GM18861 (cell line): ENCODE measurements around the gene SLC10A7.
A peak's percentile ranks its signal among the peaks of the same experiment; 100 is the strongest.

Source experiments
- ATAC-seq: cut with Tn5 transposase; IDR thresholded peaks from one replicate; pipeline ENCODE4 v1.9.1; 2021; ENCODE audit not compliant: unreplicated experiment

SLC10A7 gene

DNA sequence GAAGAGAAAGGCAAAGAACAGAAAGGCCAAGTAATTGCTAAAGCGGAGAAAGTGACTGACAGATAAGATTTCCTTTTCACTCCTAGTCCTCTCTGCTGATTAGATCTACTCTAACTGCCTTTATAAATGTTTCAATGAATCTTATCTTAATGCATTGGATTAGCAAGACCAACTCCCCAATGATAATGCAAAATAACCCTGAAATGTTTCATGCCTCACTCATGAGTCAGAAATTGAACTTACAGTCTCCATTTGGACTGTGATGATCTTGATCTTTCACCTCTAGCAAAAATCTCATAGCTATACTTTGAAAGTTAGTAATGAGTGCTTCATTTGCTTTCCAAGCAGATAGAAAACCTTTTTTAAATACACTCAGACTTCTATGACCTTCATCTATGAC, 26.5 kb downstream of the SLC10A7 start:
- ATAC-seq = no peak

DNA sequence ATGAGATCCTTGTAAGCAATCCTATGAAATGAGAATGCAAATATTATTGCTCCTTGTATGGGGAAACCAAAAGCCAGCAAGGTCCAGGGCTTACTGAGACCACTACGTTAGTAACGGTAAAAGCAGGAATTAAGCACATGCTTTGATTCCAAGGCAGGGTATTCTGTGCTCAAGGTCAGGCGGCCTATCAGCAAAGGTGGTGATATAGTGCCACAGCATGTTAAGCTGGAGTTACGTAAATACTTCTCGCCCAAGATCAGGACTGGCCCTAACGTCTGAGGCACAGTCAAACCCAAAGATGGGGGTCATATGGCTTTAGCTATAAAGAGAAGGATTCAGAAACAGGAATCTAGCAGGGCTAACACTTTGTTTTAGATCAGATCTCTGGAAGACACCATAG, 27.6 kb downstream of the SLC10A7 start:
- no peak for ATAC-seq

DNA sequence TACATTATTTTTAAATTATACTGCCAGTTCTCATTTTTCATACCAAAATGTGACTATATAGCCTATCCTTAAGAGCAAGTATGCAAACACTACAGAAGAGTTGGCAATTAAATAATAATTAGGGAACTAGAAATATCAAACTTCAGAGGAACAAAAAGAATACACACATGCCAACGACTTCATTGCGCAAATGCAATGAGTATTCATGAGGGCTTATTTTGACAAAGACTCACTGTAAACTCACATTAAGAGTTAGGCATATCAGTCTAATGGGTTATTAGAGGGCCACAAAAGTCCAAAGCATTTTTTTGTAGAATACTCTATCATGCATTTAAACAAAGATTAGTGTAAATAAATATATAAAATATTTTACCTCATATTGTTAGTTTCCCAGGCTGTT, 31.6 kb downstream of the SLC10A7 start:
- no peak for ATAC-seq

DNA sequence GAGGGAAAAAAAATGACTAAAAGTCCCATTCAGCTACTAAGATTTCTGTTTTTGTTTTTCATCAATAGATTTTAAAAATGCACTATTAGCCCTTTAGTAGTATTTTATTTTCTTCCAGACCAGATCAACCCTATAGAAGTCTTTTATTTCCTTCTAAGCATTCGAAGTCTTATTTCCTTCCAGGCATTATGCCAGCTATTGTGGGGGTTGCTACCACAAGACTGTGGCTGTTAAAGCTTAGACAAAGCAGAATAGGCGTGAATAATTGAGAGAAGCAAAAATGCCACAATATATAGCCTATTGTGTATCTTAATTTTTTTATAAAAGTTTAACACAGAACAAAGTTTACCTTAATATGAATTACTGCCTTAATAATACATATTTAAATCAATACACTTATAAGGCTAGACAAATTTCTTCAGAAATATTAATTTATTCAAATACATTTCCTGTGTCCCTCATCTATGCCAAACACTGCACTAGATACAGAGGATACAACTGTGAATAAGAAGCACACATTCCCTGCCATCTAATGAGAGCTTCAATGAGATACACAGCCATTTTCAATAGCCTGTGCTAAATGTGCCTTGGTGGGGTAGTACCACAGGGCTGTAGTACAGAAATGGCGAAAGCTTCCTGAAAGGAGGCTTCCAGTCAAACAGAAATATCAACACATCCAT, 33.1 kb downstream of the SLC10A7 start:
- ATAC-seq = no peak

DNA sequence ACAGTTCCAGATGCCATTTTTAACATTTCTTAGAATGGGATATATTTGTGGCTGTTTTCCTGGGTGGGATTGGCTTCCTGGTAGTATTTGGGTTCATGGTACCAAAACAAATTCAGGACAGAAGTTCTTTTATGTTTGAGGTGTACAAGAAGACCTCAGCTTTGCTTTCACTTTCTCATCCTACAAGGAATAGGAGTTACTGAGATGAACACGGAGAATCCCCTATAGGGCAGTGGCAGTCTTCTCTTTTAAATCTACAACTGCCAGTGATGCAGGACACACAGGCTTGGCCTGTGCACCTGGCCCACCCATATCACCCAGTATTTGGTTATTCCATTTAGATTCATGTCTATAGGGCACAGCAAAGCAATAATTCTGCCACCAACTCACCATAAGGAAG, 35.2 kb downstream of the SLC10A7 start:
- peak; percentile 68 for ATAC-seq

DNA sequence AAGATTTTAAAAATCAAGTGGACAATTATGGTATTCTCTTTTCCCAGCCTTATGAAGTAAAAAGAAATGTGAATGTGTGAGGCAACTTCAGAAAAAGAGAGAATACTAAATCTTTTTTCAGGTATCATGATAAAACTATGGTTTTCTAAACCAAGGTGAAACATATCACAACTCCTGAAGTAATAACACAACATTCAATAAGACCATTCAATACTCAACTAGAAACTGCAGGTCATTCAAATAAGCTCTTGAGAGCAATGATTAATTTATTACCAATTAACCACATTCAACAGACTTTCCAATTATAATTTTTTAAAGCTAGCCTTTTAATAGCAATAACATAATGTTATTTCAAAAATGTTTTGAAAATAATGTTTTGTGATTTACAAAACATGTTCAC, 35.8 kb downstream of the SLC10A7 start:
- ATAC-seq = peak; percentile 79

DNA sequence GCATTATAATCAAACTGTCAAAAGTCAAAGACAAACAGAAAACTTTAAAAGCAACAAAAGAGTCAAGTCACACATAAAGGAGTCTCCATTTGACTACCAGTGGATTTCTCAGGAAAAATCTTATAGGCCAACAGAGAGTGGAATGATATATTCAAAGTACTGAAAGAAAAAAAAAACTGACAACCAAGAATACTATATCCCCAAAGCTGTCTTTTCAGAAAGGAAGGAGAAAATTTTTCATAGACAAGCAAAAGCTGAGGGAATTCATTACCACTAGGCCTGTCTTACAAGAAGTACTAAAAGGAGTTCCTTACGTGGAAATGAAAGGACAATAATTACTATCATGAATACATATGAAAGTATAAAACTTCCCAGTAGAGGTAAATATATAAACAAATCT, 39.0 kb downstream of the SLC10A7 start:
- no peak for ATAC-seq

DNA sequence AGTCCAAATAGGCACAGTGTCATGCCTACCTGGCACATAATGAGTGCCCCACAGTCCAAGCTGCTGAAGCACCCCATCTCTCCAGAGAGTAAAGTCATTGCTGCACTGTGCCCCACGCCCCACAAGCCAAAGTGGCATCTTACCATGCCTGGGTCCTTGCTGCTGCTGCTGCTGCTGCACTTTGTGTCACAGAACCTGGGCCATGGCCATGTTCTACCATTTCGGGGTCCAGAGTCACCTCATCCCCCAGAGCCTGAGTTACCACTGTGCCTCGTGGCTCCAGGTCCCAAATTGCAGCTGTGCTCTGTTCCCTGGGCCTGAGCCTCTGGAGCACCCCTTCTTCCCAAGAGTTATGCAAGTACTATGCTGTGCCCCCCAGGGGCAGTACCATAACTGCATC, 40.5 kb downstream of the SLC10A7 start:
- ATAC-seq = no peak

DNA sequence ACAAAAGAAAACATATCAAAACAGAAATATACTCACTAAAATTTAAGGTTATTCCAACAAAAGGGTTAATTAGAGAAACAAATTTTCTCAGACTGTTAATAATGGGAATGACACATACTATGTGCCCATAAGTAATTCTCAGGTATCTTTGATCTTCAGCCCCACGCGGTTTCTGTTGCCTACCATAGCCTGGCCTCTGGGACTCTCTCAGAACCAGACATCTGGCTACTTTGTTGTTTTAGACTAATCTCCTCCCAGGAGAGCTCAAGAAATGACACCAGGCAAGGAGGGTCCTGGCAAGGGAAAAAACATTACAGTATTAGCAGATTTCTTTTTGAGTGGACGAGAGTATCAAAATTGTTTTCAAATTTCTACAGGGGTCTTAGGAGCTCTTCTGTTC, 43.7 kb downstream of the SLC10A7 start:
- ATAC-seq = no peak

DNA sequence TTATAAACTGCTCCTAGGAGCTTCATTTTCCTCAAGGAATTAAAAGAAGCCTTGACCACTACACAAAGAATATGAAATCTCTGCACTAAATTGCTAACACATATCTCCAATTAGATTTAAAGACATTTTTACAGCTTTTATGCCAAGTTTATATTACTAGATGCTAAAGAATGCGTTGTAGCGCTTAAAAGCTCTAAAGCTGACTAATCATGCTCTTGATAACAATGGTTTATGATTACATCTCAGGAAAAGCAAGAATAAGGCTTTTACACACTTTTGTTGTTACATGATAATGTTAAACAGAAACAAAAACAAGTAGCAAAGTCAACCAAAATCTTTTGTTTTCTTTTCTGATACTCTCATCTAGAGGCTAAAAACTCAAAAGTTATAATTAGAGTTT, 44.7 kb downstream of the SLC10A7 start:
- no peak for ATAC-seq

DNA sequence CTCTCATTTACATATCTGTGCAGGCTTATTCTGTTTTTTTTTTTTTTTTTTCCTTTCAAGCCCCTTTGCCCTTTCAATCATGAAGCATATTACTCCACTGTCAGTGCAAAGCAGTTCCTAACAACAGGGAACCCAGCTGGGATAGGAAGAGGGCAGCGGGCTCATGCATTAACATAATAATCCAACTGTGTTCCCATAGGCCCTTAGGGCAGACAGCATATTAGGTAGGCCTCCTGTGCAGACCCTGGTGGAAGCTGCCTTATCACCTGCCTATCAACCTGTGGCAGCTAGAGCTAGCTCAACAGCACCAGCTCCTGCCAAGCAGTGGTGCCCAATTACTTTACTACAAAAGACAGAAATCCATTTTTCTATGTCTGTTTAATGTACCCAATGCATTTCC, 49.3 kb downstream of the SLC10A7 start:
- no peak for ATAC-seq

DNA sequence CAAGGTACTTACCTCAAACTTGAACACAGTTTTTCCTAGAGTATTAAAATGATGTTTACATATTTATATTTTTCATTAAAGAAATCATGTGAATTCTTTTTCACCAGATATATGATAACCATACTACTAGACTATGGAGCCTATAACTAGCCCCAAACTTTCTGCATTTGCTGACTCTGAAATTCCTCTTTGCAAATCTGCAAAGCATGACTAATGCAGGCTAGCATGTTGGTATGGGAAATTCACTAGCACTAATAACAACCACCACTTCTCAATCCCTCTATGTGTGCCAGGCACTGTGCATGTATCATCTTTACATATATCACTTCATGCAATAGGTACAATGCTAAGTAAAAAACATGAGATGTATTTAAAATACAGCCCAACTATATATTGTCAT, 51.1 kb downstream of the SLC10A7 start:
- no peak for ATAC-seq

DNA sequence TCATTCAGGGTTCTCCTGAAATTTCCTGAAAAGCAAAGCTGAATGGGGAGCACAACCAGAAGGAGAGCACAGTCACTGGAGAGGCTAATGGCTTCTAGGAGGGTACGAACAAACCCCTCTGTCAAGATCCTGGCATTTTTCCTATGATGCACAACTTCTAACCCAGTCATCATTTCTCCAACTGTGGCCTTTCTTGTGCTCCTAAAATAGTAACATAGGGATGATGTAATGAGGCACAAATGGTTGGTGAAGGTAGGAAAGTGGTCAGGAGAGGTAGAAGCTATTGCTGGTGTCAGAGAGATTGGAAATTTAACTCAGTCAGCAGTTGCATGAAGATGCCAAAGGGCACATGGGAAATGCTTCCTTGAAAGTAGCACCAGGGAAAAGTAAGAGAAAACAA, 52.7 kb downstream of the SLC10A7 start:
- no peak for ATAC-seq

DNA sequence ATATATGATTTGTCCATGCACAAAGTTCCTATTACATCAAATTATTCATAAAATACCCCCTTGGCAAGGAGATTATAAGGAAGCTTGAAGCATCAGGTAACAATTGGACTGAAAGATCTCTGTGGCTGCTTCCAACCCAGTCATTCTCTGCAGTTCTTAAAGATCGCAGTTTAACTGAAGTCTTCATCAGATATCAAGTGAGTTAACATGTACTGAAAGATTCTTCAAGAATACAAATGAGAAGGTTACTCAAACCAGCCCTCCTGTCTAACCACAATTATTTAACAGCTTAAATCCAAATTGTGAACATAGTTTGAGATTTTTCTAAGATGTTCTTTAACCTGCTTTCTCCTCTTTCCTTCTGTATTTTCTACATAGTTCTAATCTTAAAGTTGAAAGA, 56.1 kb downstream of the SLC10A7 start:
- ATAC-seq = no peak

DNA sequence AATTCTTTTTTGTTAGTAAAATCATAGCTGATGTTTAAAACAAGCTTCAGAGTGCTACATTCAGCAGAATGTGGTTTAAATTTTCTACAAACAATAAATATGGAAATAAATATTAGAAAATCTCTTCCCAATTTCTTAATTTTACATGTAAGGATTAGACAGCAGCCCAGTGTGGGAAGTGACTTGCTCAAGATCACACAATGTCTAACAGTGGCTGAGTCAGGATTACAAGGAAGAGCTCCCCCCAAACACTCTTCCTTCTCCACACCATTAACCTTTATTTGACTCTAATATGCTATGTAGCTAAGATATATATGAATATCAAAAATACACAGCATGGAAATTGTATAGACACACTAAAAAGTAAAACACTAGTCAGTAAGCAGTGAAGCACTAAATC, 59.5 kb downstream of the SLC10A7 start:
- ATAC-seq = no peak

DNA sequence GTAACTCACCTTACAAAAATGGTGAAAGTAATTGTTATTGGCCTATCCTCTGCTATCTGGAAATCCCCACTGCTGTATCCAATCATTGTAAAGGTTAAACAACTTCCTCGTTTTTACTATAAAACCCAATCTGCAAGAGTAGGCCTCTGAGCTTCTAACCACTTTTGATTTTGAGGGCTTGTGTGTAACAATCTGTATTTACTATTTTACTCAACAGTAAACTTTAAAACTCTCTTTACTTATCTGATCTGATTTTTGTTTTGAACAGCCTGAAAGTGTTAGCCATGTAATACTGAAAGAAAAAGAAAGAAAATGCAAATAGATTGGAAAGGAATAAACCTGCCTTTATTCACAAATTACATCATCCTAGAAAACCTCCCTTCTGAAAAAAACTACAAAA, 63.1 kb downstream of the SLC10A7 start:
- peak; percentile 86 for ATAC-seq

DNA sequence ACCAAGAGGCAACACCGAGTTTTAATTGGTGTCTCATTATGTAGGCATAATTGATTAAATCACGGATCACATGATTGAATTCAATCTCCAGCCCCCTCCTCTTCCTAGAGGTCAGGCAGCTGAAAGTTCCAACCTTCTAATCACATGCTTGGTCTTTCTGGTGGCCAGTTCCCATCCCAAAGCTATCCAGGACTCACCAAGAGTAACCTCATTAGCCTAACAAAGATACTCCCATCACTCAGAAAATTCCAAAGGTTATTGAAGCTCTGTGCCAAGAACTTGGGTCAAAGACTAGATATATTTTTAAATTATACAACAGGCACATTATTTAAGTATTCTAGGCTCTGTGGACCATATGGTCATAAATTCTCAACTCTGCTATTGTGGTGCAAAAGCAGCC, 65.1 kb downstream of the SLC10A7 start:
- ATAC-seq = no peak

DNA sequence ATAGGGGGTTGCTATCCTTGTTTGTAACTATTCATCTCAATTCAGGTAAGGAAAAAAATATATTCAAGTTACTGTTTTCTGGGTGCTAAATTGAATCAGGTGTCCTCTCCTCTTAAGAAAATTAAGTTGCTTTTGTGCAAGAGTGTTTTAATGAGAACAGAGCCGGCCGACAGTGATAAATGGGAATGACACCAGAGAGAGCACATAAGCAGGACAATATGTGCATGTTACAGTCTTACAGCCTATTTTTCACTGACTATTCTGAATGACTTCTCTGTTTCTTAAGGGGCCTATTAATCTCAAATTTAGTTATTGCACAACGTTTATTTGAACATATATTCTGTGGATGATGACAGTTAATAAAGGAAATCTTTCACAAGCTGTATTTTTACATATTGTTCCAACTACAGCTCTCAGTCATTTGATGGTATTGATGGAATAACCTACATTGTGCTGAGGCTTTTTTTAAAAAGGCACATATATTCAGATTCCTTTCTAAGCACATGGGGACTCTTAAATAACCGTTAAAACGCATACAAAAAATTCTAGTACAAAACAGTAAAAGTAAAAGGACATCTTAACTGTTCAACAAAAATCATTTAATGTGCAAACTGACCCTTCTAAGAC, 68.4 kb downstream of the SLC10A7 start:
- ATAC-seq = no peak

DNA sequence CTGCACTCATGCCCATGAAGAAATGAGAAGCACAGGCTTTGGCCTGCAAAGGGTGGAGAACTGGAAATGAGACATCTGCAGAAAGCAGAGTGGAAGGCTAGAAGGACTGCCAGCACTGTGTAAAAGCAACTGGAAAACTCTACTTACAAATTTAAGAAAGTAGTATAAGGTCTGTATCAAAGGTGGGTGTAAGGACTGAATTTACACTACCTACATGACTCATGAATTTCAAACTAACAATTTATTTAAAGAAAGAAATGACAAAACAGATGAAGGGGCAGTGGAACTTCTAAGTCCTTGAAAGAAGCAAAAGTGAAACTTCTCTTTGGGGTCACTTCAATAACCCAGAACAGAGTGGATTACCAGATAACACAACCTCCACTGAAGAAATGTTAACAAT, 71.2 kb downstream of the SLC10A7 start:
- ATAC-seq = peak; percentile 74

DNA sequence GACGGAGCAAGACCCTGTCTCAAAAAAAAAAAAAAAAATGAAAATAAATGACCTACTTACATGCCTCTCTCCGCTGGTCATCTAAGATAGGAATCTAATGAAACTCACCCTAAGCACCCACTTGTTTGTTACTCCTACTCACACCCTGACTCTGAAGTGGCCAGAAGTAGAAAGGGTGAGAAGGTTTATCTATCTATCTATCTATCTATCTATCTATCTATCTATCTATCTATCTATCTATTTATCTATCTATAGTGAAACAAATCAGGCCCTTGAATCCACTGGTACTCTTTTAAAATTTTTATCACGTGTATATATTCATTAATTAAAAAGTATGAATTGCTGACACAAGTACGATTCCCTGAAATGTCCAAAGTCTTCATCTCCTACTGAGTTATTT, 75.2 kb downstream of the SLC10A7 start:
- ATAC-seq = no peak

DNA sequence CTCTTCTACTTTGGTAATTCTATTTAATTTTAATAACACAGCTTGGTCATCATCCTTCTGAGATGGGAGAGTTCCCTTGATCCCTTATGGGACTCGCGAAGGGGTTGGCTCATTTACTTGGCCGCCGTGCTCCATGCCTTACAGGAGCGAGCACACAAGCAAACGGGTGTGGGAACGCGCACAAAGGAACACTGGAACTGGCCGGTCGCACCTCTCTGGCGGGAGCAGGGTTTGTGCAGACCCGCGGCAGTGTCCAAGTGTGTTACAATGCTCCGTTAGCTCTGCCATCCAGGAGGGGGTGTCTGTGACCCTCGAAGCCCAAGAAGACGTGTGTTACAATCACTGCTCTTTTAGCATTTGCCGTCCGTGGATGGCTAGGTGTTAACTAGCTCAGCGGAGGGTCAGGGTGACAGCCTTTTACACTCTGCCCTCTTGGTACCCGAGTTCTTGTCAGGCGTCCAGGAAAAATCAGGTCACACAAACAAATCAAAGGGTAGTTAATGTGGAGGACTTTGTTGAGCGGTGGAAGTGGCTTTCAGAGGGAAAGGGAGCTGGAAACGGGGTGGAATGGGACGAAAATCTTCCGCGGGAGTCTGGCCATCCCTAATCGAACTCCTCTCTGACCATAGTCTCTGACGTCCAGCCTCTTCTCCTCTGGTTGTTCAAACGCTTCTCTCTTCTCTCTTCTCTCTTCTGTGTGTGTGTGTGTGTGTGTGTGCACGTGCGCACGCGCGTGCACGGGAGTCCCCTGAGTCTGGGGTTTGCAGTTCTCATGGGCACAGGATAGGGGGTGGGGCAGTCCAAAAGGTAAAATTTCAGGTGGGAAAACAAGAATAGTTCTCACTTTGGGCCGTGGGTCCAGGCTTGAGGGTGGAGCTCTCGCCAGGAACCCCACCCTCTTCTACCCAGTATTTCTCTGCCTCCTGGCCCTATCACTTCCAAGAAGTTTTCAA, 76.3 kb downstream of the SLC10A7 start:
- no peak for ATAC-seq

DNA sequence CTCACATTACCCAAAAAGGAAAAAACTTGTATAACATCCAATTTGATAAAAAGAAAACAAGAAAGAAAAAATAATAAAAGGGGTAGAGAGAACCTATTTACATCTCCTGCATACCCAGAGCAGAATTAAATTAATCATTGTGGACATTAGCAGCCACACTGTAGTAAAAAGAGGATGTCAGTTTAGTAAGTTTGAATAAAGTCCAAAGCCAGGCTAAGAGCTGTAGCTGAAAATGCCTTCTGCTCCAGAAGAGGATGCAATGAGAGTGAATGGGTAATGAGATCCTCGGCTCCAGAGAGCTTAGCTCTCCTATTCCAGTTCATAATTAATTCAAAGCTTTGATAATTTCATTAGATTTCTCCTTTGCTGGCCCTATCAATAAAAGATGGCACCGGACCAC, 78.2 kb downstream of the SLC10A7 start:
- no peak for ATAC-seq
